ENCODE data around the gene CD300LG.

CD300LG gene

GRCh38 chr17:43831633-43832032, 15.3 kb upstream of the CD300LG start:
- 94% methylated on average over 4 of the region's 8 CpGs for WGBS (ENCODE audit: insufficient coverage)
- DNase-seq: no peak
- Histone ChIP-seq H3K27me3 (replicated peaks in 2 of 5; ENCODE audit: control insufficient read depth in 4 of 5, insufficient read depth in 5 of 5, low read length in 4 of 5) (peaks cover 0 to 2% (median 0%) of the 10 kb centered on the region in 5 experiments), H3K4me3 (ENCODE audit: control insufficient read depth in 1 of 7, extremely low read depth in 1 of 7, insufficient read depth in 4 of 7, low read depth in 2 of 7, low read length in 6 of 7) (peak overlapping the region in 1 of 7 experiments; percentile 66), H3K4me1 (ENCODE audit: control extremely low read depth in 1 of 4, control insufficient read depth in 4 of 4, insufficient read depth in 4 of 4, low read length in 3 of 4) (peaks cover 0 to 26% (median 14%) of the 10 kb centered on the region in 4 experiments), H3K9me3 (ENCODE audit: control extremely low read depth in 1 of 5, control insufficient read depth in 4 of 5, insufficient read depth in 2 of 5, low read depth in 1 of 5, low read length in 4 of 5) (no peaks in the 10 kb centered on the region), H3K36me3 (ENCODE audit: control insufficient read depth in 4 of 4, insufficient read depth in 4 of 4, low read length in 3 of 4) (peaks cover 0 to 15% (median 6%) of the 10 kb centered on the region in 4 experiments), H3K27ac (ENCODE audit: insufficient read depth in 1 of 2, low read depth in 1 of 2, low read length in 2 of 2, poor library complexity in 1 of 2, severe bottlenecking in 2 of 2) (no peak overlapping the region)
- POLR2A ChIA-PET: no interaction called here
- CTCF ChIA-PET: interaction anchor here (1.6 to 1.7 kb wide), 2 partner anchors 9 to 15 kb away, joined by 4 to 5 read pairs; partner anchors contain the start of gene CD300LG

GRCh38 chr17:43832168-43832975, 14.6 kb upstream of the CD300LG start:
- Histone ChIP-seq H3K4me3 (ENCODE audit: control insufficient read depth in 1 of 7, extremely low read depth in 1 of 7, insufficient read depth in 4 of 7, low read depth in 2 of 7, low read length in 6 of 7) (peak overlapping the region; percentile 39 to 78 (median 66)), H3K27ac (ENCODE audit: insufficient read depth in 1 of 2, low read depth in 1 of 2, low read length in 2 of 2, poor library complexity in 1 of 2, severe bottlenecking in 2 of 2) (no peak overlapping the region), H3K27me3 (replicated peaks in 2 of 5; ENCODE audit: control insufficient read depth in 4 of 5, insufficient read depth in 5 of 5, low read length in 4 of 5) (peaks cover 0 to 2% (median 0%) of the 10 kb centered on the region in 5 experiments), H3K4me1 (ENCODE audit: control extremely low read depth in 1 of 4, control insufficient read depth in 4 of 4, insufficient read depth in 4 of 4, low read length in 3 of 4) (peaks cover 0 to 26% (median 14%) of the 10 kb centered on the region in 4 experiments), H3K36me3 (ENCODE audit: control insufficient read depth in 4 of 4, insufficient read depth in 4 of 4, low read length in 3 of 4) (peaks cover 0 to 15% (median 6%) of the 10 kb centered on the region in 4 experiments), H3K9me3 (ENCODE audit: control extremely low read depth in 1 of 5, control insufficient read depth in 4 of 5, insufficient read depth in 2 of 5, low read depth in 1 of 5, low read length in 4 of 5) (no peaks in the 10 kb centered on the region)
- ChIA-PET POLR2A (no interaction called here), CTCF (interaction anchor here (1.6 to 1.7 kb wide), 2 partner anchors 9 to 14 kb away, joined by 4 to 5 read pairs; partner anchors contain the start of gene CD300LG)
- 11% methylated on average over 28 of the region's 51 CpGs for WGBS (ENCODE audit: insufficient coverage)
- peak in 2 of 3 donors; percentile 19 to 38 for DNase-seq

GRCh38 chr17:43832976-43833829, 13.8 kb upstream of the CD300LG start, which contains the start of gene MPP3:
Gene MPP3, minus strand, starts transcription at chr17:43833146. Its CDS starts 1,240 bp downstream, at chr17:43831906.
- CTCF ChIA-PET: interaction anchor here (0.8 to 1.7 kb wide), 3 partner anchors 13 to 16 kb away, joined by 3 to 5 read pairs (median 4); partner anchors contain the start of gene CD300LG
- H3K4me1 ChIP-seq (ENCODE audit: control extremely low read depth in 1 of 4, control insufficient read depth in 4 of 4, insufficient read depth in 4 of 4, low read length in 3 of 4): peaks cover 0 to 26% (median 14%) of the 10 kb centered on the region in 4 experiments
- DNase-seq: peak; percentile 37 to 71 (median 64)
- 2% methylated on average over 61 of the region's 87 CpGs for WGBS (ENCODE audit: insufficient coverage)
- H3K9me3 ChIP-seq (ENCODE audit: control extremely low read depth in 1 of 5, control insufficient read depth in 4 of 5, insufficient read depth in 2 of 5, low read depth in 1 of 5, low read length in 4 of 5): no peaks in the 10 kb centered on the region
- peaks cover 0 to 2% (median 0%) of the 10 kb centered on the region in 5 experiments for H3K27me3 ChIP-seq (replicated peaks in 2 of 5; ENCODE audit: control insufficient read depth in 4 of 5, insufficient read depth in 5 of 5, low read length in 4 of 5)
- H3K27ac ChIP-seq (ENCODE audit: insufficient read depth in 1 of 2, low read depth in 1 of 2, low read length in 2 of 2, poor library complexity in 1 of 2, severe bottlenecking in 2 of 2): no peak within 1 kb of the TSS
- H3K4me3 ChIP-seq (ENCODE audit: control insufficient read depth in 1 of 7, extremely low read depth in 1 of 7, insufficient read depth in 4 of 7, low read depth in 2 of 7, low read length in 6 of 7): peak within 1 kb of the TSS; percentile 39 to 78 (median 66)
- peaks cover 0 to 15% (median 6%) of the 10 kb centered on the region in 4 experiments for H3K36me3 ChIP-seq (ENCODE audit: control insufficient read depth in 4 of 4, insufficient read depth in 4 of 4, low read length in 3 of 4)
- POLR2A ChIA-PET: no interaction called here

- no peak overlapping the region for H3K27ac ChIP-seq (ENCODE audit: insufficient read depth in 1 of 2, low read depth in 1 of 2, low read length in 2 of 2, poor library complexity in 1 of 2, severe bottlenecking in 2 of 2)
- DNase-seq: no peak
- CTCF ChIA-PET: interaction anchor here (0.8 to 0.9 kb wide), 2 partner anchors 12 to 15 kb away, joined by 3 to 4 read pairs; no protein-coding TSS in a partner anchor
- H3K4me3 ChIP-seq (ENCODE audit: control insufficient read depth in 1 of 7, extremely low read depth in 1 of 7, insufficient read depth in 4 of 7, low read depth in 2 of 7, low read length in 6 of 7): peak overlapping the region in 2 of 7 experiments; percentile 66 to 78
- H3K9me3 ChIP-seq (ENCODE audit: control extremely low read depth in 1 of 5, control insufficient read depth in 4 of 5, insufficient read depth in 2 of 5, low read depth in 1 of 5, low read length in 4 of 5): no peaks in the 10 kb centered on the region
- whole genome bisulfite sequencing (ENCODE audit: insufficient coverage): 87% methylated on average over 2 of the region's 2 CpGs
- peaks cover 0 to 2% (median 0%) of the 10 kb centered on the region in 5 experiments for H3K27me3 ChIP-seq (replicated peaks in 2 of 5; ENCODE audit: control insufficient read depth in 4 of 5, insufficient read depth in 5 of 5, low read length in 4 of 5)
- peaks cover 0 to 26% (median 14%) of the 10 kb centered on the region in 4 experiments for H3K4me1 ChIP-seq (ENCODE audit: control extremely low read depth in 1 of 4, control insufficient read depth in 4 of 4, insufficient read depth in 4 of 4, low read length in 3 of 4)
- peaks cover 0 to 15% (median 4%) of the 10 kb centered on the region in 4 experiments for H3K36me3 ChIP-seq (ENCODE audit: control insufficient read depth in 4 of 4, insufficient read depth in 4 of 4, low read length in 3 of 4)
- POLR2A ChIA-PET: no interaction called here
These were observed 12.9 kb upstream of the CD300LG start for GRCh38 chr17:43834106-43834505.

GRCh38 chr17:43839670-43840108, 7.3 kb upstream of the CD300LG start:
- Histone ChIP-seq H3K36me3 (ENCODE audit: control insufficient read depth in 4 of 4, insufficient read depth in 4 of 4, low read length in 3 of 4) (no peaks in the 10 kb centered on the region), H3K27ac (ENCODE audit: insufficient read depth in 1 of 2, low read depth in 1 of 2, low read length in 2 of 2, poor library complexity in 1 of 2, severe bottlenecking in 2 of 2) (no peak overlapping the region), H3K4me1 (ENCODE audit: control extremely low read depth in 1 of 4, control insufficient read depth in 4 of 4, insufficient read depth in 4 of 4, low read length in 3 of 4) (peaks cover 0 to 4% (median 0%) of the 10 kb centered on the region in 4 experiments), H3K27me3 (replicated peaks in 2 of 5; ENCODE audit: control insufficient read depth in 4 of 5, insufficient read depth in 5 of 5, low read length in 4 of 5) (no peaks in the 10 kb centered on the region), H3K4me3 (ENCODE audit: control insufficient read depth in 1 of 7, extremely low read depth in 1 of 7, insufficient read depth in 4 of 7, low read depth in 2 of 7, low read length in 6 of 7) (no peak overlapping the region), H3K9me3 (ENCODE audit: control extremely low read depth in 1 of 5, control insufficient read depth in 4 of 5, insufficient read depth in 2 of 5, low read depth in 1 of 5, low read length in 4 of 5) (no peaks in the 10 kb centered on the region)
- DNase-seq: no peak
- ChIA-PET CTCF (interaction anchor here (1.0 to 2.0 kb wide), 3 partner anchors 14 to 16 kb away, joined by 3 to 4 read pairs (median 4); no protein-coding TSS in a partner anchor), POLR2A (interaction anchor here (0.6 kb wide), 1 partner anchor 1447 kb away, joined by 3 read pairs; no protein-coding TSS in a partner anchor)
- WGBS (ENCODE audit: insufficient coverage): 78% methylated on average over 7 of the region's 7 CpGs

- CTCF ChIA-PET: interaction anchor here (0.7 to 2.0 kb wide), 9 partner anchors 11 to 142 kb away, joined by 3 to 7 read pairs (median 3); no protein-coding TSS in a partner anchor
These were observed 6.2 kb upstream of the CD300LG start for GRCh38 chr17:43840814-43841213.

More at GRCh38 chr17:43840814-43841213, 6.2 kb upstream of the CD300LG start:
- H3K27me3 ChIP-seq (replicated peaks in 2 of 5; ENCODE audit: control insufficient read depth in 4 of 5, insufficient read depth in 5 of 5, low read length in 4 of 5): no peaks in the 10 kb centered on the region
- H3K27ac ChIP-seq (ENCODE audit: insufficient read depth in 1 of 2, low read depth in 1 of 2, low read length in 2 of 2, poor library complexity in 1 of 2, severe bottlenecking in 2 of 2): no peak overlapping the region
- H3K36me3 ChIP-seq (ENCODE audit: control insufficient read depth in 4 of 4, insufficient read depth in 4 of 4, low read length in 3 of 4): no peaks in the 10 kb centered on the region
- POLR2A ChIA-PET: no interaction called here
- peaks cover 0 to 4% (median under 1%) of the 10 kb centered on the region in 4 experiments for H3K4me1 ChIP-seq (ENCODE audit: control extremely low read depth in 1 of 4, control insufficient read depth in 4 of 4, insufficient read depth in 4 of 4, low read length in 3 of 4)
- no peak overlapping the region for H3K4me3 ChIP-seq (ENCODE audit: control insufficient read depth in 1 of 7, extremely low read depth in 1 of 7, insufficient read depth in 4 of 7, low read depth in 2 of 7, low read length in 6 of 7)
- DNase-seq: peak; percentile 21 to 35 (median 31)
- H3K9me3 ChIP-seq (ENCODE audit: control extremely low read depth in 1 of 5, control insufficient read depth in 4 of 5, insufficient read depth in 2 of 5, low read depth in 1 of 5, low read length in 4 of 5): no peaks in the 10 kb centered on the region
- WGBS (ENCODE audit: insufficient coverage): 57% methylated on average over 1 of the region's 4 CpGs

All from common myeloid progenitor, CD34-positive (primary cell).